Kidney epithelial cell (primary cell): ENCODE results near the gene MEAK7. TPM values are rescaled to one million over a fixed set of nuclear protein-coding genes. Genes with fewer than 3 reads are reported as not detected.
A peak's percentile ranks its signal among the peaks of the same experiment; 100 is the strongest.

ENCODE experiments used
- DNase-seq: peaks from one replicate; pipeline ENCODE4 v3.0.0-alpha.2; 2010; ENCODE audit warnings: low read depth
- H3K27me3 ChIP-seq: 2 replicates; pipeline ENCODE4 v1.6.0; 2011; ENCODE audit warnings: low read length; ENCODE audit not compliant: control insufficient read depth, insufficient read depth
- H3K36me3 ChIP-seq: 2 replicates; pipeline ENCODE4 v1.5.1; 2011; ENCODE audit warnings: low read length; ENCODE audit not compliant: control insufficient read depth, insufficient read depth
- H3K4me3 ChIP-seq: 2 replicates; pipeline ENCODE4 v1.5.1; 2011; ENCODE audit warnings: low read depth, mild to moderate bottlenecking, control low read depth, low read length
- CTCF ChIP-seq: IDR thresholded peaks from 2 replicates; pipeline ENCODE4 v1.5.1; 2011; ENCODE audit warnings: mild to moderate bottlenecking, moderate library complexity, low read length, control low read depth, inconsistent platforms; ENCODE audit not compliant: insufficient read depth, poor library complexity, severe bottlenecking
- total RNA-seq: library from RNA; depleted of rRNA; stranded (reverse); fragments of >200 nt; gene quantifications from 2 replicates; pipeline ENCODE4 v1.2.3, GENCODE V29; 2015

MEAK7 gene
- total RNA-seq, 1 donor from 2014 or later = 26.9 TPM

- Histone ChIP-seq H3K36me3 (no peaks in the 10 kb centered on the region), H3K27me3 (no peaks in the 10 kb centered on the region), H3K4me3 (no peak overlapping the region)
- no peak for DNase-seq
- TF ChIP-seq CTCF = no peak
Measured at GRCh38 chr16:84481051-84481735, 23.3 kb downstream of the MEAK7 start.

- Histone ChIP-seq H3K36me3 (no peaks in the 10 kb centered on the region), H3K4me3 (no peak overlapping the region), H3K27me3 (no peaks in the 10 kb centered on the region)
- no peak for DNase-seq
- no peak for TF ChIP-seq CTCF
Measured at GRCh38 chr16:84479716-84480450, 24.6 kb downstream of the MEAK7 start.

- Histone ChIP-seq H3K36me3 (no peaks in the 10 kb centered on the region), H3K27me3 (no peaks in the 10 kb centered on the region), H3K4me3 (no peak overlapping the region)
- no peak for TF ChIP-seq CTCF
- DNase-seq = peak; percentile 63
Measured at GRCh38 chr16:84478172-84478947, 26.1 kb downstream of the MEAK7 start.

GRCh38 chr16:84477661-84478060 lies 26.8 kb downstream of the MEAK7 start:
- TF ChIP-seq CTCF = no peak

DNA sequence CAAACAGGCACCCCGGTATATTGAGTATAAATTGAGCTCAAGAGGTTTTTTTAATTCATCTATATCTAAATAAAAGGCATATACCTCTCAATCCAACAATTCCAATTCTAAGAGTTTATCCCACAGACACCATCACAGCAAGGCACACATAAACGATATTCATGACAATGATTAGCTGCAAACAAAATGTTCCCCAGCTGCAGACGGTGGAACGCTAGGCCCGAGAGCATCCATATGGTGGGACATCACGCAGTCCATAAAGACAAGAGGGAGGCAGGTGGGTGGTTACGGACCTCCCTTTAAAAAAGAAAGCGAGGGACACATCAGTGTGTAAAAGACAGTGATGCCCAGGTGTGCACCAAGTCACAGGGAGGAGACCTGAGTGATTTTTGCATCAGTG lies 28.1 kb downstream of the MEAK7 start:
- Histone ChIP-seq H3K27me3 (no peaks in the 10 kb centered on the region), H3K4me3 (no peak overlapping the region), H3K36me3 (no peaks in the 10 kb centered on the region)
- no peak for DNase-seq
- TF ChIP-seq CTCF = no peak

More at GRCh38 chr16:84477661-84478060, 26.8 kb downstream of the MEAK7 start:
- DNase-seq = no peak
- H3K4me3 ChIP-seq = no peak overlapping the region
- H3K27me3 ChIP-seq = no peaks in the 10 kb centered on the region
- H3K36me3 ChIP-seq = no peaks in the 10 kb centered on the region
